GM12801 (cell line): ENCODE measurements around the gene DUSP5.

Experiments
- CTCF ChIP-seq: IDR thresholded peaks from one replicate; pipeline ENCODE4 v1.5.1; 2011; ENCODE audit warnings: control low read depth; ENCODE audit not compliant: insufficient read length; ENCODE audit errors: extremely low read depth

The DUSP5 gene

GRCh38 chr10:110474017-110474416, 23.7 kb upstream of the DUSP5 start:
- TF ChIP-seq CTCF = no peak

- no peak for TF ChIP-seq CTCF
These were observed 22.9 kb upstream of the DUSP5 start for GRCh38 chr10:110474826-110475225.

- no peak for TF ChIP-seq CTCF
These were observed 21.8 kb upstream of the DUSP5 start for GRCh38 chr10:110475722-110476515.

- TF ChIP-seq CTCF = no peak
These were observed 18.0 kb upstream of the DUSP5 start for GRCh38 chr10:110479710-110480109.

GRCh38 chr10:110480387-110480786, 17.3 kb upstream of the DUSP5 start:
- no peak for TF ChIP-seq CTCF

GRCh38 chr10:110481919-110482318, 15.8 kb upstream of the DUSP5 start:
- no peak for TF ChIP-seq CTCF

GRCh38 chr10:110483633-110484032, 14.1 kb upstream of the DUSP5 start:
- TF ChIP-seq CTCF = no peak
